Esophagus (tissue), 2 donors: Measurements from ENCODE around the gene POTEM. TPM values are rescaled to one million over a fixed set of nuclear protein-coding genes. Genes with fewer than 3 reads are reported as not detected.
"Not testable (repeated sequence)": the region's sequence is repeated elsewhere in the genome, so short reads cannot be mapped to it uniquely, and the experiment has no call there.

Experiments
- H3K27ac ChIP-seq, 2 donors: one replicate each; pipeline ENCODE4 v1.5.1; 2013; ENCODE audit warnings: low read depth in 2 of 2, mild to moderate bottlenecking in 2 of 2, inconsistent platforms in 1 of 2, low read length in 1 of 2, moderate library complexity in 1 of 2
- H3K27me3 ChIP-seq, 2 donors: one replicate each; pipeline ENCODE4 v1.6.1; 2013; ENCODE audit warnings: low read length in 2 of 2, control low read depth in 1 of 2, mild to moderate bottlenecking in 1 of 2; ENCODE audit not compliant: insufficient read depth in 2 of 2, control insufficient read depth in 1 of 2
- H3K36me3 ChIP-seq, 2 donors: one replicate each; pipeline ENCODE4 v1.6.1; 2013; ENCODE audit warnings: low read length in 1 of 2; ENCODE audit not compliant: control insufficient read depth in 2 of 2, insufficient read depth in 2 of 2
- H3K4me1 ChIP-seq, 2 donors: one replicate each; pipeline ENCODE4 v1.6.1; 2013; ENCODE audit warnings: low read length in 1 of 2; ENCODE audit not compliant: control insufficient read depth in 2 of 2, insufficient read depth in 2 of 2
- H3K4me3 ChIP-seq, 2 donors: one replicate each; pipeline ENCODE4 v1.5.1; 2013; ENCODE audit warnings: low read length in 2 of 2, mild to moderate bottlenecking in 2 of 2, low read depth in 1 of 2, moderate library complexity in 1 of 2
- H3K9me3 ChIP-seq, 2 donors: one replicate each; pipeline ENCODE4 v1.6.1; 2013; ENCODE audit warnings: mild to moderate bottlenecking in 2 of 2, low read depth in 1 of 2, low read length in 1 of 2, moderate library complexity in 1 of 2; ENCODE audit not compliant: control insufficient read depth in 2 of 2, insufficient read depth in 1 of 2
- WGBS, 2 donors: extraction: QIAGEN DNeasy Blood & Tissue Kit; methylation state at CpG; one replicate each; pipeline ENCODE4 v1.1.7; 2013; 5-methylcytosine and 5-hydroxymethylcytosine counted together
- polyA plus RNA-seq, 2 donors: library from polyadenylated mRNA; stranded (reverse); fragments of 200-250 nt; gene quantifications; one replicate each; pipeline ENCODE4 v1.2.3, GENCODE V29; 2013
- donor health status: healthy with polysubstance abuse.
- donor health status: Bipolar disorder and iron deficiency.

Gene POTEM
- polyA plus RNA-seq, 2 donors = not detected

GRCh38 chr14:18962143-18962542 is 5.1 kb upstream of the POTEM start:
- not testable (repeated sequence) for H3K4me3 ChIP-seq, H3K4me1 ChIP-seq, H3K27me3 ChIP-seq, H3K36me3 ChIP-seq, H3K27ac ChIP-seq, H3K9me3 ChIP-seq
- no CpG with 5 or more reads among the region's 6 CpGs for WGBS, 2 donors

- not testable (repeated sequence) for H3K27ac ChIP-seq, H3K4me1 ChIP-seq, H3K36me3 ChIP-seq, H3K9me3 ChIP-seq, H3K27me3 ChIP-seq, H3K4me3 ChIP-seq
- WGBS, 2 donors = 91 to 94% methylated on average over 5 to 6 of the region's 6 CpGs
Observed at GRCh38 chr14:18963276-18963675, 4.0 kb upstream of the POTEM start.

- H3K36me3 ChIP-seq, H3K9me3 ChIP-seq, H3K27me3 ChIP-seq, H3K4me1 ChIP-seq, H3K27ac ChIP-seq, H3K4me3 ChIP-seq: not testable (repeated sequence)
- WGBS, 2 donors = no CpG with 5 or more reads among the region's 5 CpGs
Observed at GRCh38 chr14:18964878-18965277, 2.4 kb upstream of the POTEM start.

- not testable (repeated sequence) for H3K27ac ChIP-seq, H3K4me1 ChIP-seq, H3K4me3 ChIP-seq, H3K27me3 ChIP-seq, H3K36me3 ChIP-seq, H3K9me3 ChIP-seq
- 70 to 79% methylated on average over 3 of the region's 3 CpGs for WGBS, 2 donors
Observed at GRCh38 chr14:19002566-19002965, 35.3 kb downstream of the POTEM start.

- not testable (repeated sequence) for H3K4me3 ChIP-seq, H3K4me1 ChIP-seq, H3K9me3 ChIP-seq, H3K27ac ChIP-seq, H3K36me3 ChIP-seq, H3K27me3 ChIP-seq
- 73% methylated on average over 2 of the region's 9 CpGs; no CpG with 5 or more reads in 1 of the 2 donors for WGBS, 2 donors
Observed at GRCh38 chr14:19006490-19006889, 39.3 kb downstream of the POTEM start.

GRCh38 chr14:19007678-19008077 is 40.4 kb downstream of the POTEM start:
- WGBS, 2 donors = 54 to 73% methylated on average over 2 of the region's 6 CpGs
- not testable (repeated sequence) for H3K4me1 ChIP-seq, H3K9me3 ChIP-seq, H3K27ac ChIP-seq, H3K27me3 ChIP-seq, H3K36me3 ChIP-seq, H3K4me3 ChIP-seq

GRCh38 chr14:19011029-19011428 is 43.8 kb downstream of the POTEM start:
- H3K4me1 ChIP-seq, H3K4me3 ChIP-seq: not testable (repeated sequence)
- 88 to 94% methylated on average over 4 to 8 of the region's 10 CpGs for WGBS, 2 donors

GRCh38 chr14:19011703-19012102 is 44.5 kb downstream of the POTEM start:
- H3K27ac ChIP-seq, H3K4me3 ChIP-seq, H3K36me3 ChIP-seq, H3K4me1 ChIP-seq, H3K9me3 ChIP-seq, H3K27me3 ChIP-seq: not testable (repeated sequence)
- WGBS, 2 donors = 67 to 74% methylated on average over 2 to 3 of the region's 5 CpGs

More at GRCh38 chr14:19011029-19011428, 43.8 kb downstream of the POTEM start:
- not testable (repeated sequence) for H3K27me3 ChIP-seq, H3K27ac ChIP-seq, H3K9me3 ChIP-seq, H3K36me3 ChIP-seq

GRCh38 chr14:19015185-19015584 is 48.0 kb downstream of the POTEM start:
- not testable (repeated sequence) for H3K36me3 ChIP-seq, H3K9me3 ChIP-seq, H3K27me3 ChIP-seq, H3K4me3 ChIP-seq, H3K4me1 ChIP-seq, H3K27ac ChIP-seq
- no CpG with 5 or more reads among the region's 3 CpGs for WGBS, 2 donors

- not testable (repeated sequence) for H3K4me1 ChIP-seq, H3K4me3 ChIP-seq, H3K27me3 ChIP-seq, H3K36me3 ChIP-seq, H3K27ac ChIP-seq, H3K9me3 ChIP-seq
- WGBS, 2 donors = 70 to 77% methylated on average over 6 to 8 of the region's 15 CpGs
Observed at GRCh38 chr14:19025080-19025589, 57.9 kb downstream of the POTEM start.
